ENCODE results near the gene GPC5.

Gene GPC5

DNA sequence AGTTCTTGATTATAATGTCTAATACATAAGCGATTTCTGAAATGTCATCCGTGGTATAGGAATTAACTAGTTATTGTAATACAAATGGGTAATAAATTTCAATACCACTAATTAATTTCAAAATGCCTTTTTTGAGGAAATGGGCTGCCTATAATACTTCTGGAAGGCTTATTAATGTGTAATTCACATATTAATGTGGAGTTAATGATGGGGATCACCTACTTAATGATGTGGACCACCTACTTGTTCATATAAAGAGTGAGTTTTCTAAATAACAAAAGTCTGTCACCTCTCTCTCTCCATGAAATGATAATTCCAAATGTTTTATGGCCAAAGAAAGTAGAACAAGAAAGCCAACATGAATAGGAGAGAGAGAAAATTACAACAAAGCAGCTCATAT is 914.4 kb downstream of the GPC5 start:
- no peak for DNase-seq (ENCODE audit: extremely low read depth in 1 of 2, low read depth in 1 of 2)

DNA sequence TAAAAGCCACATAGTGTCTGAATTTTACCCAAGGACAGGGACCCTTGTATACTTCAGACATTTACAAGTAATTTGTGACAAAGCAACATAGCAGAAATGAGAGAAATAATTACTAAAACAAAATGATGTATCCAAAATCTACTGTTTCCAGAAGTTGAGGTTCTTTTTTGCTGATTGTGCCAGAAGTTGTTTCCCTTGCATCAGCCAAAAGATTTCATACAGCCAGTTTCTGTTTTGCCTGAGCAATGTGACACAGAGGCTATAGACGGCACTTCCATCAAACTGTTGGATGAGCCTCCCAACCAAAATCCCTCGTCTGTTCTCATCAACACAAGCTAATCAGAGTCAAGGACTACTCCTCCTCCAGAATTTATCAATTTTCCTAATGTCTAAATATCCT is 915.0 kb downstream of the GPC5 start:
- DNase-seq (ENCODE audit: extremely low read depth in 1 of 2, low read depth in 1 of 2) = no peak

DNA sequence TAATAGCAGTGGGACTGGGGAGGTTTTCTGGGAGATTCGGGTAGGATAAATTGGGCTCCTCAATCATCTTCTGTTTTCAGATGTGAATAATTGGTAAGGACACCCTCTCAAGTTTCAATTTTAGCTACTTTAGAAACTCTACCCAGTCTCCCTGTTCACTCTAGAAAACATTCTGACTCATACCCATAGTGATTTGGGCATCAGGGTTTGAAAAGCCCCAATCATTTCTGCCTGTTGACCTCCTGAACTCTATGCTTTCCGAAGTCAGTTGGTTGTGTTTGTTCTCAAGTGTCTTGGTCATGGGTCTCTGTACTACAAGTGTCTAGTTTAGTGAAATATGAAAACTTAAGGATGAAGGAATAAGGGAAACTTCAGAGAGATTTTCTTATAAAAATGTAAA is 916.8 kb downstream of the GPC5 start:
- no peak for DNase-seq (ENCODE audit: extremely low read depth in 1 of 2, low read depth in 1 of 2)

DNA sequence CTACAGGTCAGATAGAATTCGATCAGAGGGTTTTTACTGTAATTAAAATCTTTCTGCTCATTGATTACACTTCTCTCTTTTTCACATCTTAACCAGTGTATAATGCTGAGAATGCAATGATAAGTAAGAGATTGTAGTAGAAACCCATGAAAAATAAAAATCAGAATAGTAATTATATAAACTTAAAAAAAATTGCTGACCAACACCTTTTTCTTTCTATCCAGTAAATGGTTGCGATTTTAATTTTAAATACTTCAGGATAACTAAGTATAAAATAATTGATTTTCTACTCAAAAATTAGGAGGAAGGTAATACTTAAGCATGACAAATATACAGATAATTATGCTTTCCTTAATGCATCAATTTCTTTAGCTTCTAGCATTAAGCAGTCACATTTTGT is 917.6 kb downstream of the GPC5 start:
- DNase-seq (ENCODE audit: extremely low read depth in 1 of 2, low read depth in 1 of 2) = no peak

DNA sequence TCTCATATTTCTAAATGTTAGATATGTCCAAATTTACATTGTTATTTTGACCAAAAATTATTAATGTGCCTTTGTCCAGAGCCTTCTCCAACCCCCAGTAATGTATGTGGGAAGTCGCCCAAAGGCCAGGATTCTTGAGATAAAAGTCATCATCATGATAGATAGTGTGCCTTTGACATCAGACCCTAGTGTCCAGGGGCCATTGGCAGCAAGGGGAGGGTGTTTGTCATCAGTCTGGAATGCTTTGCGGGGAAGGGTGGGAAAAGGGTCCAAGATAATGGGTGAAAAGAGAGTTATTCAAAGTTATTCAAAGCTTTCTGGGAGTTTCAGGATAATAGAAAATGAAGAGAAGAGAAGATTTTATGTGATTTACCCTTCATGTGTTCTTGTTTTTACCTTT is 918.6 kb downstream of the GPC5 start:
- no peak for DNase-seq (ENCODE audit: extremely low read depth in 1 of 2, low read depth in 1 of 2)

DNA sequence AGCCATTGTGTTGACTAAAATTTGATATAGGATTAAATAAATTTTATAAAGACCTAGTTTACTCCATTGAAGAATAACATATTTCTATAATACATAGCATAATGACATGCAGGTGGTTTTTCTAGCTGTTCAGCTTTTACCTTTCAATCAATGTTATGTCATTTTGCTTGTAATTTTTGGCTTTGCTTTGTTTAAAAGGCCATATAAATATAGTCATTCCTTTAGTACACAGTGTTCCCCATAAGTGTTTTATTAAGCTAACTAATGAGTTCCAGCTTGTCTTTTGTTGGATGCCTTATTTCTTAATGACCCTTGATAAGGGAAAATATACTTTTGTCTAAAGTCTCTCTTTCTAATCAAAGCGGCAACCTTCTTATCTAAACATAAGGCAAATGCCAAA is 921.9 kb downstream of the GPC5 start:
- no peak for DNase-seq (ENCODE audit: extremely low read depth in 1 of 2, low read depth in 1 of 2)

DNA sequence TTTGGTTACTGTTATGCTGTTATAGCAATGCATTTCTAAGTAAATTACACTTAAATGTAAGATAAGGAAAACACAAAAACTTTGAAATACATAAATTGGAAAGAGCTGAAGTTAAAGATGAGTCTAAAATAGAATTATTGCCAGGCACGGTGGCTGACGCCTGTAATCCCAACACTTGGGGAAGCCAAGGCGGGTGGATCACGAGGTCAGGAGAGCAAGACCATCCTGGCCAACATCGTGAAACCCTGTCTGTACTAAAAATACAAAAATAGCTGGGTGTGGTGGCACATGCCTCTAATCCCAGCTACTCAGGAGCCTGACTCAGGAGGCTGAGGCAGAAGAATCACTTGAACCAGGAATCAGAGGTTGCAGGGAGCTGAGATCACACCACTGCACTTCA is 922.8 kb downstream of the GPC5 start:
- no peak for DNase-seq (ENCODE audit: extremely low read depth in 1 of 2, low read depth in 1 of 2)

DNA sequence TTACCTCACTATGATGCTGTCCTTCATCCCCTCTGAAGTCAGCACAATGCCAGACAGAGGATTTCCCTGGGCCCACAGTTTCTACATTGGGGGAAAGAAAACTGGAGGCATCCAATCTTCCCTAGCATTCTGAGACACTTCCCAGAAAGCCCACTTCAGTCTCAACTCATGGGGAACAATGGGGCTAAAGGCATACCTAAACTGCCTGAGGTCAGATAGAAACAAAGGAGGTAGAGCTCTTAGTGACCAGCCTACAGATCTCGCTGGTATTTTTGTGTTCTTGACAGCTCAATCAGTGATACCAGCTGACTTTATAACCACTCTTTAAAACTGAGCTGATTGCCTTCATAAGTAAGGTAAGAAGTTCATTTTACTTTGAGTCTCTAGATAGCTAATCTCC is 947.2 kb downstream of the GPC5 start:
- DNase-seq (ENCODE audit: extremely low read depth in 1 of 2, low read depth in 1 of 2) = no peak

DNA sequence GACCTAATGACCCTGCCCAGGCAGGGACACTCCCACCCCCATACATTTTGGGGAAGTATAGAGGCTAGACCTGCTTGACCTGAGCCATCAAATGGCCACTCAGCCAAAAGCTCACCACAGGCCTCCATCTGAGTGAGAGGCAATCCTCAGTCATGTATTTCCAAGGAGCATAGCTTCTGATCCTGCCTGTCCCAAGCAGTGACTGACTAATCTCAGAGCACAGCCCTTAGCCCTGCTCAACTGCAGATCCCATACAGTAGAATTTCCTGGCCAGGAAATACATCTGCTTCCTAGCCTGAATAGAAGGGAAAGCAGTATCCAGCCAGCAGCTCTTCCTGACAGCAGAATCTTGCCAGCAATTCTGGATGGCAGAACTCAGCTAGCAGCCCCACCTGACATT is 947.6 kb downstream of the GPC5 start:
- DNase-seq (ENCODE audit: extremely low read depth in 1 of 2, low read depth in 1 of 2) = no peak

DNA sequence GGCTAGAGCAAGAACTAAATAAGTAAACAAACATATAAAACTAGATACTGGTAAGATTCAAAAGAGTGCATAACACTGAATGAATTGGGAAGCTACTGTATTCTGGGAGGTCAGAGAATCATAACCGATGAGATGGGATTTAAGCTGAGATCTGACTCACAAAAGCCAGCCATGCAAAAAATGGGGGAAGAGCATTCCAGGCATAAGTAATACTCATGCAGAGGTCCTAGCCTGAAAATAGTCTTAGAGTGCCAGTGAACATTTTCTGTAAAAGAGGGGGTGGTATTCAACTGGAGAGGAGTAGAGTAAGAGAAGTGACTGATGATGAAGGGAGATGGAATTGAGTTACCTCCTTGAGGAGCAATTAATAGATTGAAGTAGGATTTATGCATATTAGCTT is 956.2 kb downstream of the GPC5 start:
- DNase-seq (ENCODE audit: extremely low read depth in 1 of 2, low read depth in 1 of 2) = no peak

DNA sequence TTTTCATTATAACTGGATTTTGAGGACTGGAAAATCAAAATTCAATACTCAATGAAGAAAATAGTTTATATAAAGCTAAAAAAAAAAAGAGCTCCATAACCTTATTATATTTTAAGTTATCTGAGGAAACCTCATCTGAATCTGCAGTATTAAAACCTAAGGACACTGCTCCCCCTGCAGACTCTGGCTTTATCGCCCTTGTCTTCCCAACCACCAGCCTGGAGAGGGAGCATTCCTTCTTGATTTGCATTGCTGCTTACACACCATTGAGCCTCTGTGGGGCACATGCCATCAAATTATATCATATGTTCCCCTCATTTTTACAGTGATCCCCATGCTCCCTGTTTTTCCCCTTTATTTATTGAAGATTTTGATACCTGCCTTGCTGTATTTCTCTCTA is 956.8 kb downstream of the GPC5 start:
- DNase-seq (ENCODE audit: extremely low read depth in 1 of 2, low read depth in 1 of 2) = no peak

DNA sequence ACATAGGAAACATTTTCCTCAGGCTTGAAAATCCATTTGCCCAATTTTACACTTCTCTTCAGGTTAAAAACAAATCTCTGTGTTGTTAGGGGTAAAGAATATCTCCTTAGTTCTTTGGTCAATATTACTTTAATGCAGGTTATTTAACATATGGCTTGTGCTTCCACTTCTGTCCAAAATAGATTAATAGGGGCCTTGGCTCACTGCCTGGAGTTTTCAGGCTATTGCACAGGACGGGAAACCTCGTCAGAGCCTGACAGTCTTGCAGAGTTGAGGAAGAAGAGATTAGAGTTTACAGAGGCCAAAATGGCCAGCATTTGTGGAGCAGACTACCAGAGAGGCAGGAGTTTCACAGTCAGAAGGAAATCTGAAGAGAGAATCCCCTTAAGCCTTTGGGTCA is 964.3 kb downstream of the GPC5 start:
- DNase-seq (ENCODE audit: extremely low read depth in 1 of 2, low read depth in 1 of 2) = no peak

DNA sequence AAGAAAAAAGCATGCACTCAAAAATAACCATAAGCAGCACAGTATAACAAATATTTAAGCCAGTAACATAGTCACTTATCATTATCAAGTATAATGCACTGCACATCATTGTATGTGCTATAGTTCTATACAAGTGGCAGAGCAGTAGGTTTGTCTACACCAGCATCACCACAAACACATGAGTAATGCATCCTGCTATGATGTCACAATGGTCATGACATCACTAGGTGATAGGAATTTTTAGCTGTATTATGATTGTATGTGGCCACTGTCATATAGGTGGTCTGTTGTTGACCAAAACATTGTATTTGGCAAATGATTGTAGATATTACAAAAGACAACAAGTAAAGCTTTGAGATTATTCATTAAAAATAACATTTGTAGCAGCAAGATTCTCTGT is 967.5 kb downstream of the GPC5 start:
- DNase-seq (ENCODE audit: extremely low read depth in 1 of 2, low read depth in 1 of 2) = no peak

DNA sequence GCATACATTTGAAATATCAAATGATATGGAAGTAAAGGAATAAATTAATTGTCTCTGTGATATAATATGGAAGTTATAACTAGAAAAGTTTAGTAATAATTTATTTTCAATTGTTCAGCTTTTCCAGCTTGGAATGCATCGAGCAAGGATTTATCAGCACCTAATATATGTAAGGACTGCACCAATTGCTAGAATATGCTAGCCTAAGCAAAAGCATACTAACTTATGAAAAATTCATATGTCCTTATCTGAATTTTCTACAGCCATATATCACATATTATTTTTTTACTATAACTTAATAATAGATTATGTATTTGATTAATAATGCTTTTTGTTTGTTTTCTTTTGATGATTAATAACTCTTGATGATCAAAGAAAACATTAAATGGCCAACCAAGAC is 979.0 kb downstream of the GPC5 start:
- no peak for DNase-seq (ENCODE audit: extremely low read depth in 1 of 2, low read depth in 1 of 2)

DNA sequence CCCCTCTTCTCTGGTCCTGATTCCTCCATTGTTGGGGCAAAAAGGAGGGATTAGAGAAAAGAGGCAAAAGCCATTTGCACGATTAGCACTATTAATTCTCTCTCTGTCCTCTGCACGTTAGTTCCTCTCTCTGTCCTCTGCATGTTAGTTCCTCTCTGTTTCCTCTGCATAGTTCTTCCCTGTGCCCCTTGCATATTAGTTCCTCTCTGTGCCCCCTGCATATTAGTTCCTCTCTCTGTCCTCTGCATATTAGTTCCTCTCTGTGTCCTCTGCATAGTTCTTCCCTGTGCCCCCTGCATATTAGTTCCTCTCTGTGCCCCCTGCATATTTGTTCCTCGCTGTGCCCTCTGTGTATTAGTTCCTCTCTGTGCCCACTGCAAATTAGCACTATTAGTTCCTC is 981.0 kb downstream of the GPC5 start:
- no peak for DNase-seq (ENCODE audit: extremely low read depth in 1 of 2, low read depth in 1 of 2)

DNA sequence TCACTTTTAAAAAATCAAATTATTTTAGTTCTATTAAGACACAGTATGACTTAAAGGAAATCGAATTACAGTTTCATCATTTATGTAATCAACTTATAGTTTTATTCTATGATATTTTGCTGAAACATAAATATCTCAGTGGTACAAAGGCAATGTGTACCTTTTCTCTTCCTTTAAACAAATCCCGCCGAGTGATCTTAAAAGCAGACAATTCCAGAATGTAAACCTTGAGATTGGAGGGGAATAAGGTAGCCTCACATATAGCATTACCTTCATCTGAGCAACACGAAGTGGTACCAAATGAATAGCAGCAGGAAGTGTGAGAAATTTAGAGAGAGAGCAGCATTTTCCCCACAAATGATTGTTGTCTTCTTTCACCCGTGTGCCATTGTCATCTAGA is 986.0 kb downstream of the GPC5 start:
- no peak for DNase-seq (ENCODE audit: extremely low read depth in 1 of 2, low read depth in 1 of 2)

DNA sequence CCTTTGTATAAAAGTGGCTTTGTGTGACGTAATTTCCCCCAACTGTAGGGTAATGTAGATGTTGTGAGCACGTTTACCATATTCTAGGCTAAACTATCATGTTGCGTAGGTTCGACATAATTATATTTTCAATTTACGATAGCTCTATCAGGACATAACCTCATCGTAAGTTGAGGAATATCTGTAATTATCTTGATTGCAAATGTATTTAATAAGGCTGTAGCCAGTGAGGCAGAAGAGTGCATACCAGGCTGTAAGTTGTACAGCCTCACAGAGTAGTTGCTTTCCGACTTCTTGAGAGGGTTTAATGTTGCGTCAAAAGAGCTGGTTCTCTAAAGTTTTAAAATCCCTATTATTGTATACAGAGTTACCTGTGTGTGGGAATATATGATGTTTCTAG is 988.8 kb downstream of the GPC5 start:
- no peak for DNase-seq (ENCODE audit: extremely low read depth in 1 of 2, low read depth in 1 of 2)

DNA sequence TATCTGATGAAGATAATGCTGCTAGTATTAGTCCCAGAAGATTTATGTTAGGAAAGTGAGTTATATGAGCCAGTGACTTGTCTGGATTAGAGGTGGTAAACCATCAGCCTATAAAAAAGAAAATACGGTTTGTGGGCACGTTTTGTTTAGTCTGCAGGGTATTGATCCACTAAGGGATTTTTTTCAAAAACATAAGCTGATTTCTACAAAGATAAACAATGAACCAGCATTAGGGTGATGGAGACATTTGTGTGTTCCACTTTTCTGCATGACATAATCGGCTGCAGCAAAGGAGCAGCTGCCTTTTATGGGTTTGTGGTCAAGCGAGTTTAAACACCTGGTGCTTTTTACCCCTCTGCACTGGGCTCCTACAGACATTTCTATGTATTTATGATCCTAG is 991.8 kb downstream of the GPC5 start:
- no peak for DNase-seq (ENCODE audit: extremely low read depth in 1 of 2, low read depth in 1 of 2)

DNA sequence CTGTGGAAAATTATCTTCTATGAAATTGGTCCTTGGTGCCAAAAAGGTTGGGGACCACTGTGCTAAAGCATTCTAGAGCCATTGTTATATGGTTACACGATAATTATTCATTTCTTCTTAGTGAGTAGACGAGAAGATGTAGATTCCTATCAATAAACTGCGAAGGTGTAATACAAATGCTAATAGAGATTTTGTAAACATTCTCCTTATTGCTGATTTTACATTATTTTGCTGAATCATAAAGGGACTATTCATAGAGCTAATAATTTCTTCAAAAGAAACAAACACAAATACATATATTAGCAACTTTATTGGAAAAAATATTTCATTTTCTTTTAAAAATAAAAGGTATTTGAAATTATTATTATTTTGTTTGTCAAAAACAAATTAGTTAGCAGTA is 1005.2 kb downstream of the GPC5 start:
- no peak for DNase-seq (ENCODE audit: extremely low read depth in 1 of 2, low read depth in 1 of 2)

DNA sequence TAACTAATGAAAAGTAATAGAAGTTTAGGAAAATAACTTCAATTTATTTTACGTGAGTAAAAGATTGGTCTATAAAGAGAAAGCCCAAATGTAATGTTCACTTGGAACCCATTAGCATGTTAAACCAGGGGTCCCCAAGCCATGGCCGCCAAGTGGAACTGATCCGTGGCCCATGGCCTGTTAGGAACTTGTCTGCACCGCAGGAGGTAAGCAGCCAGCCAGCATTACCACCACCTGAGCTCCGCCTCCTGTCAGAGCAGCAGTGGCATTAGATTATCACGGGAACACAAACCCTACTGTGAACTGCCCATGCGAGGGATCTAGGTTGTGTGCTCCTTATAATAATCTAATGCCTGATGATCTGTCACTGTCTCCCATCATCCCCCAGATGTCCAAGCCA is 1009.4 kb downstream of the GPC5 start:
- DNase-seq (ENCODE audit: extremely low read depth in 1 of 2, low read depth in 1 of 2) = no peak

DNA sequence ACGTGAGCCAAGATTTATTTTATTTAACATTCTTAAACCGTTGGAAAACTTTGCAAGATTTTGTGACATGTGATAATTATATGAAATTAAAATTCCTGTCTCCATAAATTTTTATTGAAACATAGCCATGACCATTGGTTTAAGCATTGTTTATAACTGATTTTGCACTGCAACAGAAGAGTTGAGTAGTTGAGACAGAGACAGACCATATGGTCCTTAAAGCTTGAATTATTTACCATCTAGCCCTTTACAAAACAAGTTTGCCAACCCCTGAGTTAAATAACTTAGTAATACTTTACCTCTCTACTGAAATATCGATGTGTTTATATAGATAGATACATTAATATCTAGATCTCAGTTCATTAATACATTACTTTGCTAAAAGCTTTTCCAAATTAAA is 1014.1 kb downstream of the GPC5 start:
- no peak for DNase-seq (ENCODE audit: extremely low read depth in 1 of 2, low read depth in 1 of 2)

DNA sequence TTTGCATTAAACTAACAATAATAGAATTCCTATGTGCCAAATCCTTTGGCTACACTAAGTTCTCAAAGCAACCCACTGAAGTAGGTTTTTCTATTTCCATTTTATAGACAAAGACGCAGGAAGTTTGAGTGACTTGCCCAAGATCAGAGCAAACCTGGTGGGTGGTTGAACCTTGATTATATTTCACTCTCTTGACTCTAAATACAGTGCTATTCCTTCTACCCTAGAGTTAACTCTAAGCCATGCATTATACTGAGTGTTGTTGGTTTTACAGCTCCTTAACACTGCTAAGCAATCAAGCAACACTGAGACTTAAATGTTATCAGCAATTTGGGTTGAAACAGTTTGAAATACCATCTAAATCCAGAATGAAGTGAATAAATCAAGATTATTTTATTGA is 1014.6 kb downstream of the GPC5 start:
- DNase-seq (ENCODE audit: extremely low read depth in 1 of 2, low read depth in 1 of 2) = no peak

DNA sequence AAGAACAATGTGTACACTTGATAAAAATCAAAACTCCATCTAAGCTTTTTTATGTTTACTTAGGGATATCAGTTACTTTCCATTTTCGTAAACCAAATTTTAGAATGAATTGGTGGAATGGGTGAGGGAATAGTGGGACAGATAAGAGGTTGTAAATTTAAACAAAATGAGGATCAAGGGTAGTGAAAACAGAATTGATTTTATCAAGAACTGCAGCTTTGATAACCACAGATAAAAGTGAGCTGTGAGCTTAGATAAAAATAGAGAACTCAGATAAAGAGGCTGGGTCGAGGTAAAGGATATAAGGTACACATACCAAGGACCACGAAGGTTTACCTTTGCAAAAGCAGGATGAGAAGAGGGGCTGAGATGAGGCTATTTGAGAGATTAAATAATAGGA is 1015.0 kb downstream of the GPC5 start:
- DNase-seq (ENCODE audit: extremely low read depth in 1 of 2, low read depth in 1 of 2) = no peak

DNA sequence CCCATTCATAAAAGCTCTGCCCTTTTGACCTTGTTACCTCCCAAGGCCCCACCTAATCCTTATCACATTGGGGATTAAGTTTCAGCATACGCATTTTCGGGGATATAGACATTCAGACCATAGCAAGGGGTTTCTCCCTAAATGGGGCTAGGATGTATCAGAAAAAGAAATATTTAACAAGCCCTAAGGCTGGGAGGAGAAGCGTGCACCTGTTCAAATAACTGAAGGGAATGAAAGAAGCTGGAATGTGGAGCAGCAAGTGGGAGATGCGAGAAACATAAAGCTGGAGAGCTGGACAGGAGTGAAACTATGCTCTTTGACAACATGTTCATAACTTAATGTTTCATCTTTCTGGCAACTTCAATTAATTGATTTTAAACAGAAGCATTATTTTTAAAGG is 1016.4 kb downstream of the GPC5 start:
- DNase-seq (ENCODE audit: extremely low read depth in 1 of 2, low read depth in 1 of 2) = no peak

Data from activated CD8-positive, alpha-beta memory T cell treated with anti-CD3 and anti-CD28 coated beads for 1 hour (primary cell).